GM12874 (cell line): ENCODE measurements around the gene SMIM38.

Experiments used
- CTCF ChIP-seq: IDR thresholded peaks from 2 replicates; pipeline ENCODE4 v1.5.1; 2011; ENCODE audit warnings: low read depth, mild to moderate bottlenecking, control low read depth, low read length, moderate library complexity; ENCODE audit not compliant: insufficient read depth

Gene SMIM38

DNA sequence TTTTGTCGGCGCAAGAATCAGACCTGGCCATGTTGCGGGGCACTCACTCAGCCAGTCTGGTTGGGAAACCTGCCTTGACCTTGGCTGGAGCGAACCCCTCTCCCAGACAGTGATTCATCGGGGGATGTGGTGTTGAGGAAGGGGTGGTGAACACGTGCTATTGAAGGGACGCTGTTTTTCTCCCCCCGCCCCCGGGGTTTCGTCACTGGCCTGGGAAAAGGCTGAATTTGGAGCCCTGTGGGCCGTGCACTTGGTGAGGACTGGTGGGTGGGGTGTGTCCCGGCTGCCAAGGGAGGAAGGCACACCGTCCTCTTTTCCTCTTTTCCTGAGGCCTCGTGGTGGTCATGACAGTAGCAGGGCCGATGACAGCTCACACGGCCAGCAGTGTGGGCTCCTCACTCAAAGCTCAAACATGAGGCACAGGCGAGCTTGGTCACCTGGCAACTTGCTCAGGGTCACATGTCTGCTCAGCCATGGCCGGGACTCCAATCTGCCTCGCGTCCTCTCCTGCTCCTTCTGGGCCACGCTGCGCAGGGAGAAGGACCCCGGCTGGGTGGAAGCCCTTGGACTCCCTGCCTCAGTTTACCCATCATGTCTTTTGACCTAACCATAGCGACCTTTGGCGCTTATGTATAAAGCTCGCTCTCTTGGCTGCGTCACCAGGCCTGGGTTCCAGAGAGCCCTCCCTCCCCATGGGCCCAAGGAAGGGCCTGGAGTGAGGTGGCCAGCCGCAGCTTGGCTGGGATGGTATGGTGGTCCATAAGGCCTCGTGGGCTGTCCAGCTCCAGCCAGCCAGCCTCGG, 49.4 kb downstream of the SMIM38 start:
- TF ChIP-seq CTCF: no peak
